NK-92 (cell line): ENCODE measurements around the gene DLGAP1.

ENCODE experiments used
- DNase-seq: peaks from one replicate; lab custom pipeline; 2025; ENCODE audit not compliant: unreplicated experiment; lab: John Stamatoyannopoulos, UW

DLGAP1 gene

GRCh38 chr18:3747176-3747973 lies 707.7 kb downstream of the DLGAP1 start:
- DNase-seq = no peak

GRCh38 chr18:3742541-3742940 lies 712.6 kb downstream of the DLGAP1 start:
- no peak for DNase-seq

- DNase-seq = no peak
These were observed 713.8 kb downstream of the DLGAP1 start for GRCh38 chr18:3741333-3741732.

- DNase-seq = no peak
These were observed 726.2 kb downstream of the DLGAP1 start for GRCh38 chr18:3728704-3729437.

GRCh38 chr18:3727274-3727673 lies 727.8 kb downstream of the DLGAP1 start:
- DNase-seq = no peak

GRCh38 chr18:3726238-3726951 lies 728.7 kb downstream of the DLGAP1 start:
- DNase-seq = no peak

- DNase-seq = no peak
These were observed 730.0 kb downstream of the DLGAP1 start for GRCh38 chr18:3725115-3725514.

- DNase-seq = no peak
These were observed 731.6 kb downstream of the DLGAP1 start for GRCh38 chr18:3723554-3723953.

GRCh38 chr18:3722649-3723433 lies 732.3 kb downstream of the DLGAP1 start:
- DNase-seq = no peak

GRCh38 chr18:3721771-3722648 lies 733.1 kb downstream of the DLGAP1 start:
- no peak for DNase-seq

- DNase-seq = no peak
These were observed 734.1 kb downstream of the DLGAP1 start for GRCh38 chr18:3720818-3721545.

GRCh38 chr18:3720159-3720558 lies 734.9 kb downstream of the DLGAP1 start:
- no peak for DNase-seq

- no peak for DNase-seq
These were observed 737.6 kb downstream of the DLGAP1 start for GRCh38 chr18:3717376-3718025.

- DNase-seq = no peak
These were observed 738.9 kb downstream of the DLGAP1 start for GRCh38 chr18:3716116-3716660.

GRCh38 chr18:3715231-3716080 lies 739.7 kb downstream of the DLGAP1 start:
- no peak for DNase-seq

GRCh38 chr18:3713708-3714107 lies 741.4 kb downstream of the DLGAP1 start:
- DNase-seq = no peak

- DNase-seq = no peak
These were observed 741.9 kb downstream of the DLGAP1 start for GRCh38 chr18:3713166-3713565.

GRCh38 chr18:3712491-3712890 lies 742.6 kb downstream of the DLGAP1 start:
- no peak for DNase-seq
